DOHH2 (cell line): ENCODE measurements around the gene STEAP1B.

Source experiments
- EZH2phosphoT487 ChIP-seq: fragments of 200-600 bp; sonication (generic); IDR thresholded peaks from 2 replicates; pipeline ENCODE4 v1.6.1; 2017; ENCODE audit warnings: borderline replicate concordance, mild to moderate bottlenecking, antibody characterized with exemption, low read length, moderate library complexity, mixed read lengths
- TF ChIP-seq, protein P1 (sequence below): fragments of 200-600 bp; sonication (generic); IDR thresholded peaks from one replicate; pipeline ENCODE4 v1.5.1; 2014; ENCODE audit warnings: antibody characterized with exemption, mild to moderate bottlenecking, low read depth, low read length; ENCODE audit not compliant: poor library complexity, severe bottlenecking

- TF ChIP-seq, protein P1, sequence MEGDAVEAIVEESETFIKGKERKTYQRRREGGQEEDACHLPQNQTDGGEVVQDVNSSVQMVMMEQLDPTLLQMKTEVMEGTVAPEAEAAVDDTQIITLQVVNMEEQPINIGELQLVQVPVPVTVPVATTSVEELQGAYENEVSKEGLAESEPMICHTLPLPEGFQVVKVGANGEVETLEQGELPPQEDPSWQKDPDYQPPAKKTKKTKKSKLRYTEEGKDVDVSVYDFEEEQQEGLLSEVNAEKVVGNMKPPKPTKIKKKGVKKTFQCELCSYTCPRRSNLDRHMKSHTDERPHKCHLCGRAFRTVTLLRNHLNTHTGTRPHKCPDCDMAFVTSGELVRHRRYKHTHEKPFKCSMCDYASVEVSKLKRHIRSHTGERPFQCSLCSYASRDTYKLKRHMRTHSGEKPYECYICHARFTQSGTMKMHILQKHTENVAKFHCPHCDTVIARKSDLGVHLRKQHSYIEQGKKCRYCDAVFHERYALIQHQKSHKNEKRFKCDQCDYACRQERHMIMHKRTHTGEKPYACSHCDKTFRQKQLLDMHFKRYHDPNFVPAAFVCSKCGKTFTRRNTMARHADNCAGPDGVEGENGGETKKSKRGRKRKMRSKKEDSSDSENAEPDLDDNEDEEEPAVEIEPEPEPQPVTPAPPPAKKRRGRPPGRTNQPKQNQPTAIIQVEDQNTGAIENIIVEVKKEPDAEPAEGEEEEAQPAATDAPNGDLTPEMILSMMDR, result no peak
- TF ChIP-seq EZH2phosphoT487, result no peak
These were observed 44.3 kb upstream of the STEAP1B start for GRCh38 chr7:22544245-22544644.
